GM21390 (cell line): ENCODE measurements around the gene NR2F2.

Experiments used
- ATAC-seq: cut with Tn5 transposase; IDR thresholded peaks from one replicate; pipeline ENCODE4 v1.9.1; 2021; ENCODE audit not compliant: unreplicated experiment

NR2F2 gene

GRCh38 chr15:96331144-96331944 is 844 bp downstream of the NR2F2 start:
- ATAC-seq = no peak

- ATAC-seq = no peak
Measured at GRCh38 chr15:96331945-96332636, 1.6 kb downstream of the NR2F2 start.

DNA sequence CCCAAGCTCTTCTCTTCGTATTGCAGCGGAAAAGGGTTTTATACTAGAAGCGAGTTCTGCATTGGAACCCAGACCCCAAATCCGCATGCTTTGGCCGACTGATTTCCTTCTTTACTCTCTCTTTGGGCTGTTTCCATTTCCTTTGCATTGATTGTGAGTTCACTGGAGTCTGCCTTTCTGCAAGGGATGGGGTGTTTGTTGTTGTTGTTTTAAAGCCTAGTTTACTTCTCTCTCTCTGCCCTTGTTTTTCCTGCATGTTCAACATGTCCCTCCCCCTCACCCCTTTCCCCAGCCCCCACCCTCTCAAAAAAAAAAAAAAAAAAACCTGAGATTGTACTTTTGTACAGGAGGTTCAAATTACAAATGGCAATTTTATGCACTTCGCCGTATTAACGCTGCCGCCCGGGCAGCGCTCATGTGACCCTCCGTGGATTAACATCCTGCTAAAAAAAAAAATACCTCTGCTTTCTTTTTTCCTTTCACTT is 2.2 kb downstream of the NR2F2 start:
- ATAC-seq = no peak

- ATAC-seq = no peak
Measured at GRCh38 chr15:96333131-96334016, 2.9 kb downstream of the NR2F2 start.

- ATAC-seq = no peak
Measured at GRCh38 chr15:96334017-96334704, 3.7 kb downstream of the NR2F2 start.

DNA sequence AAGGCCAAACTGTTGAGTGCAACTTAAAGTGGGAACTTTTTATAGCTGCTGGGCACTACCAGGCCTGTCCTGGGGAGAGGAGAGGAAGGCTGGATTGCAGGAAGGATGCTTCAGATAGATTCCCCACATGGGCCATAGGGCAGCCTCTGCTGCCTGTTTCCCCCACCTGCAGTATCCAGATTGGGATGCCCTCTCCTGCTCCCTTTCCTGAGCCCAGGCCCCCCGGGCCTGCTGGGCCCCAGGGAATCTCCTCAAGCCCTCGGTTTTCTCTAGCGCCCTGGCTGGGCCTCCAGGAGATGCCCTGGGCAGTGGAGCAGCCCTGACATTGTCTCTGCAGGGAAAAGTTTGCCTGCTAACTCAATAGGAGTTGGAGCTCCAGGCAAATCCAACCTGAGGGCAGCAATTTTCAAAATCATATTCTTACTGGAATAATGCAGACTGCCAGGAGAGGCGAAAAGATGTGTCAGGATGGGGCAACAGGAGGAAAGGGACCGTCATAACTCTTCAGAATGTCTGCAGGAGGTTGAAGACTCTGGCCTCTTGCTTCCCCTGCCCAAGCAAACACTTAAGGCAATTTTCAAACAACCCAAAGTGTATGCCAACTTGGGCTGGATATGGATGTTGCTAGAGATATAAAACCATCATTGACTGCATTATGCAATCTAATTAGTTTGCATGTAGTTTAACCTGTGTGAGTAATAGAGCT is 4.4 kb downstream of the NR2F2 start:
- ATAC-seq = no peak

DNA sequence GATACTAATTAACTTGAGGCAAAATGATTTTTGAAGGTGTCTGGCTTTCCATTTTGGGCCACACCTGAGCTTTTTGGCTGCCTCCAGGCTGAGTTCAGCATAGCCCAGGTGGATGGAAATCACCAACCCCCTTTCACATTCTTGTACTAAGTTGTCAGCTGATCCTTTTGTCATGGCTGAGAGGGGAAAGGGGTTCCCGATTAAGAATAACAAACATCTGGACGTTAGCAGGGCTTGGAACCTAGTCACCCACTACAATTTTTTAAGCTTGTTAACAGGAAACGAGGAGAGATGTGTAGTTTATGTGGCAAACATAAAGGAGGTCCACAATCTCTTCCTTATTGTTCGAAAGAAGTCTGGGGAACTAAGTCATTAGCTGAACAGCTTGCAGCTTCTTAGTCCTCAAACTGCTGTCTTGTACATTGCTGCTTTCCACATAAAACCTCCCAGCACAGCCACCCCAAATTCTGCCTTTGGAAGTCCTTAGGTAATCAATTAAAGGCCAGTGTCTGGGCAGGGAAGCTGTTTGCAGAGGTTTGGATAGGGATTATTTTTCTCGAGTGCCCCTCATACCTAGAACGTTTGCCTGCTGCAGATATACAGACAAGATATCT is 5.0 kb downstream of the NR2F2 start:
- ATAC-seq = no peak

GRCh38 chr15:96336108-96336595 is 5.7 kb downstream of the NR2F2 start:
- no peak for ATAC-seq

- no peak for ATAC-seq
Measured at GRCh38 chr15:96336596-96337364, 6.3 kb downstream of the NR2F2 start.

DNA sequence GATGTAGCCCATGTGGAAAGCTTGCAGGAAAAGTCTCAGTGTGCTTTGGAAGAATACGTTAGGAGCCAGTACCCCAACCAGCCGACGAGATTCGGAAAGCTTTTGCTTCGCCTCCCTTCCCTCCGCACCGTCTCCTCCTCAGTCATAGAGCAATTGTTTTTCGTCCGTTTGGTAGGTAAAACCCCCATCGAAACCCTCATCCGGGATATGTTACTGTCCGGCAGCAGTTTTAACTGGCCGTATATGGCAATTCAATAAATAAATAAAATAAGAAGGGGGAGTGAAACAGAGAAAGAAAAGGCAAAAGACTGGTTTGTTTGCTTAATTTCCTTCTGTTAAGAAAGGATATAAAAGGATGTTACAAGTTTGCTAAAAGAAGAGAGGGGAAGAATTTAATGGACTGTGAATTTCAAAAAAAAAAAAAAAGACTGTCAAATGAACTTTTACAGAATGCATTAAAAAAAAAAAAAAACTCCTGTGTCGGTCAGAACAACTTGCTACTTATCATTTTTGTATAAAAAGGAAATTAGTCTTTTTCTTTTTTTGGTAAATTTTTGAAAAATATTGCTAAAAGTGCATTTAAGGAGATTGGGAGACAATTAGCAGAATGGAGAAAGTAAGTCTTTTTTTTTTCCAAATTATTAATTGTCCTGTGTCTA is 7.0 kb downstream of the NR2F2 start:
- no peak for ATAC-seq

GRCh38 chr15:96338074-96338765 is 7.7 kb downstream of the NR2F2 start:
- ATAC-seq = no peak

DNA sequence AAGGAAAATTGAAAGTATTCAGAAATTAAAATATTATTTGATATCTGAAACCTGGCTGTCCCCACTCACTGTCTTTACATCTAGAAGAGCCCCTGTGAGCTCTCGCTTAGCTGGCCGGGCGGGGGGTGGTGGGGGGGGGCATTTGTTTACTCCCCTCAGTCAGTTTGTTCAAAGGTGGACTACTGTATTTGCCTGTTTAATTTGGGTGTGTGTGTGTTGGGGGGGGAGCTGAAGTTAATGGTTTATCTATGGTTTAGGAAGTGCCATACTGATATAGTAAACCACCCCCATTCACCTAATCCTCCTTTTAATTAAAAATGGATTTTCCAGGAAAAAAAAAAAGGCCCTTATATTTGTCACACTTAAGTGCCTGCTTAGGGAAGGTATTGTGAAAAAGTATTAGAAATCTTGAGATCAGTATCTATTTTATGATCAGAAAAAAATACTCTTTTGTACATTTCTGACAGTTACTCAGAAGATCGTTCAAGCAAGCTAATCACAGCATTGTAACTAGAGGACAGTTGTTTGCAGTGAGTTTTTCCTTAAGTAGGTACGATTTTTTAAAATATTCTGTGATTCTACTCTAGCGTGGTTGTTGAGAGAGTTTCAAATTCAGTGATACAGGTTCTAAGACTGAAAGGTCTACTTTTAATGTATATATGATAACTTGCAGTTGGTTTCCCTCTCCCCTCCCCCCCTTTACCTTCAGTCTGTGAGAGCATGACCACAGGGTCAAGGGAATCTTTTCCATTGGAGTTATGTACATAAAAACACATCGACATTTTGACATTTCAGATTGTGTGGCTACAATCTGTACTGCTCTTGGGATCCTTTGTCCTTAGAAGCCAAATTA is 8.5 kb downstream of the NR2F2 start:
- no peak for ATAC-seq

- no peak for ATAC-seq
Measured at GRCh38 chr15:96339619-96340347, 9.3 kb downstream of the NR2F2 start.

DNA sequence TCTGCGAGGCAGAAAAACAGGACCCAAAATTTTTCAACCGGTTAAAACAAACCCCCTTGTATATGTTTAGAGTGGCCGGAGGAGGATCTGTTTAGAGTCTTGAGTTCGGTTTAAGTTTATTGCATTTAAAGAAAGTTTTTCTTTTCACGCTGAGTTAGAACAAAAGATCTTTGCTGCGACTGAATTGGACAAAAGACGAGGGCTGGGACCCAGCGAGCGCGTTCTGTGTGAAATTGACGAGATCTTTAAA is 9.8 kb downstream of the NR2F2 start:
- no peak for ATAC-seq

- no peak for ATAC-seq
Measured at GRCh38 chr15:96340598-96341512, 10.4 kb downstream of the NR2F2 start.
